ENCODE results near the gene FAM240A. TPM values are rescaled to one million over a fixed set of nuclear protein-coding genes. Genes with fewer than 3 reads are reported as not detected.

FAM240A gene
- total RNA-seq, 1 donor from 2014 or later: not detected

GRCh38 chr3:46656778-46657556 lies 44.6 kb downstream of the FAM240A start:
- ATAC-seq (no peak), DNase-seq (no peak)
- intact Hi-C loops (cut with micrococcal nuclease): no loop called here

- ATAC-seq (no peak), DNase-seq (no peak)
- intact Hi-C loops (cut with micrococcal nuclease): no loop called here
Measured at GRCh38 chr3:46659285-46659684, 47.0 kb downstream of the FAM240A start.

- DNase-seq (no peak), ATAC-seq (no peak)
- intact Hi-C loops (cut with micrococcal nuclease): no loop called here
Measured at GRCh38 chr3:46660003-46660402, 47.7 kb downstream of the FAM240A start.

- peak; percentile 80 for DNase-seq
- intact Hi-C loops (cut with micrococcal nuclease): no loop called here
- ATAC-seq: peak; percentile 72
Measured at GRCh38 chr3:46660543-46661523, 48.5 kb downstream of the FAM240A start.

GRCh38 chr3:46661776-46662766 lies 49.7 kb downstream of the FAM240A start:
- intact Hi-C loops (cut with micrococcal nuclease): no loop called here
- DNase-seq: no peak

GRCh38 chr3:46662771-46663551 lies 50.6 kb downstream of the FAM240A start:
- intact Hi-C loops (cut with micrococcal nuclease): no loop called here
- DNase-seq (no peak), ATAC-seq (no peak)

More at GRCh38 chr3:46661776-46662766, 49.7 kb downstream of the FAM240A start:
- ATAC-seq: no peak

- ATAC-seq (peak; percentile 30), DNase-seq (peak; percentile 35)
- intact Hi-C loops (cut with micrococcal nuclease): no loop called here
Measured at GRCh38 chr3:46663591-46664135, 51.3 kb downstream of the FAM240A start.

- intact Hi-C loops (cut with micrococcal nuclease): no loop called here
- no peak for DNase-seq
- ATAC-seq: no peak
Measured at GRCh38 chr3:46664188-46664970, 52.1 kb downstream of the FAM240A start.

- peak; percentile 55 for DNase-seq
- ATAC-seq: peak; percentile 48
- intact Hi-C loops (cut with micrococcal nuclease): no loop called here
Measured at GRCh38 chr3:46664971-46665762, 52.8 kb downstream of the FAM240A start.

- ATAC-seq: no peak
- DNase-seq: no peak
- intact Hi-C loops (cut with micrococcal nuclease): no loop called here
Measured at GRCh38 chr3:46665763-46666452, 53.6 kb downstream of the FAM240A start.

GRCh38 chr3:46666453-46666845 lies 54.1 kb downstream of the FAM240A start:
- ATAC-seq (peak; percentile 64), DNase-seq (peak; percentile 73)
- intact Hi-C loops (cut with micrococcal nuclease): no loop called here

- DNase-seq (peak; percentile 34), ATAC-seq (peak; percentile 0)
- intact Hi-C loops (cut with micrococcal nuclease): no loop called here
Measured at GRCh38 chr3:46667061-46667621, 54.8 kb downstream of the FAM240A start.

- intact Hi-C loops (cut with micrococcal nuclease): no loop called here
- ATAC-seq (no peak), DNase-seq (peak; percentile 27)
Measured at GRCh38 chr3:46667657-46668056, 55.3 kb downstream of the FAM240A start.

GRCh38 chr3:46668116-46668515 lies 55.8 kb downstream of the FAM240A start:
- no peak for DNase-seq
- intact Hi-C loops (cut with micrococcal nuclease): no loop called here

GRCh38 chr3:46668591-46668990 lies 56.3 kb downstream of the FAM240A start:
- DNase-seq (peak; percentile 23), ATAC-seq (no peak)
- intact Hi-C loops (cut with micrococcal nuclease): no loop called here

More at GRCh38 chr3:46668116-46668515, 55.8 kb downstream of the FAM240A start:
- no peak for ATAC-seq
